Adrenal gland (tissue), 12 donors: ENCODE measurements around the gene ITIH1. TPM values are rescaled to one million over a fixed set of nuclear protein-coding genes. Genes with fewer than 3 reads are reported as not detected.

Experiments used
- DNase-seq, 7 donors: peaks; one replicate each; pipeline ENCODE4 v3.0.0-alpha.2; 2019 to 2020
- H3K27ac ChIP-seq, 5 donors: fragments of 200-600 bp; sonication (generic) in 4 of 5; 1 replicate in 3 of 5; 2 replicates in 2 of 5; pipeline versions ENCODE4 v1.5.1 to v1.8.0; 2016 to 2020; ENCODE audit warnings: mild to moderate bottlenecking in 1 of 5
- H3K27me3 ChIP-seq: fragments of 200-600 bp; 2 replicates; pipeline ENCODE4 v1.8.0; 2021
- H3K36me3 ChIP-seq, 2 donors: fragments of 200-600 bp; replicated peaks in 1 of 2; 1 replicate in 1 of 2; 2 replicates in 1 of 2; pipeline versions ENCODE4 v1.5.1 to v1.8.0; 2018 to 2022
- H3K4me1 ChIP-seq, 2 donors: fragments of 200-600 bp; replicated peaks in 1 of 2; 1 replicate in 1 of 2; 2 replicates in 1 of 2; pipeline versions ENCODE4 v1.5.1 to v1.8.0; 2018 to 2021
- H3K4me3 ChIP-seq, 4 donors: fragments of 200-600 bp; sonication (generic) in 3 of 4; one replicate each; pipeline ENCODE4 v1.5.1; 2016 to 2018
- H3K9me3 ChIP-seq, 3 donors: fragments of 200-600 bp; sonication (generic) in 1 of 3; replicated peaks in 1 of 3; 1 replicate in 2 of 3; 2 replicates in 1 of 3; pipeline versions ENCODE4 v1.5.1 to v1.8.0; 2016 to 2021
- CTCF ChIP-seq, 6 experiments: fragments of 450-650 bp in 4 of 6; fragments of 200-600 bp in 2 of 6; sonication (generic) in 1 of 6; IDR thresholded peaks; 1 replicate in 5 of 6; 2 replicates in 1 of 6; pipeline versions ENCODE4 v1.5.1 to v1.8.0; 2016 to 2021; ENCODE audit warnings: antibody characterized with exemption in 6 of 6, mild to moderate bottlenecking in 2 of 6, moderate library complexity in 1 of 6
- POLR2A ChIP-seq, 2 donors: fragments of 450-650 bp; IDR thresholded peaks; one replicate each; pipeline ENCODE4 v1.6.1; 2017; ENCODE audit warnings: antibody characterized with exemption in 2 of 2, mild to moderate bottlenecking in 2 of 2, moderate library complexity in 1 of 2
- WGBS, 4 donors: extraction: QIAGEN DNeasy Blood & Tissue Kit in 2 of 4; methylation state at CpG; one replicate each; pipeline versions ENCODE4 v1.1.5 to v1.1.7; 2013 to 2017; 5-methylcytosine and 5-hydroxymethylcytosine counted together
- intact Hi-C, 2 donors: fragments of 100-400 bp; cut with DNase I; formaldehyde crosslinking; loops; one replicate each; pipeline versions ENCODE4 v1.14.1 to v1.15.0; 2022 to 2023
- polyA plus RNA-seq, 3 donors: library from polyadenylated mRNA; stranded (reverse); fragments of 200-250 nt in 2 of 3; fragments of 350-450 nt in 1 of 3; fragmentation: Illumina TruSeq in 1 of 3; extraction: RNeasy Lipid Tissue Mini Kit (QIAGEN cat#74804) in 1 of 3; gene quantifications; one replicate each; pipeline ENCODE4 v1.2.3, GENCODE V29; 2013 to 2014
- total RNA-seq, 9 donors: library from RNA; depleted of rRNA in 4 of 9; stranded (reverse); fragments of >200 nt in 4 of 9; fragments of 120-200 nt in 1 of 9; fragmentation: NEBNext Ultra II Directional in 1 of 9; extraction: Animal tissue kit (Norgen Biotek cat#: 25700) in 1 of 9; gene quantifications; one replicate each; pipeline versions ENCODE4 v1.1.0 to v1.2.4, GENCODE V29; 2013 to 2023
- donor health status: healthy with polysubstance abuse.
- donor health status: Bipolar disorder and iron deficiency.
- donor health status: DM: yes; HTN: yes; CAD: no.
- donor health status: DM: no; HTN: no; CAD: no.
- donor health status: DM: no; HTN: no; CAD: no.
- donor health status: DM: yes; HTN: yes; CAD: no.

ITIH1 gene
- total and polyA plus RNA-seq, 12 donors, result 0.28 to 1.9 (median 0.50) TPM; not detected in 4

- intact Hi-C loops, result no loop called here
- H3K4me3 ChIP-seq, result no peak overlapping the region
- no peaks in the 10 kb centered on the region for H3K27me3 ChIP-seq
- H3K27ac ChIP-seq, result peak overlapping the region in 1 of 5 donors; percentile 72
- no peaks in the 10 kb centered on the region for H3K9me3 ChIP-seq
- H3K36me3 ChIP-seq, result no peaks in the 10 kb centered on the region
- H3K4me1 ChIP-seq, result no peaks in the 10 kb centered on the region
- TF ChIP-seq POLR2A (IDR thresholded peaks at IDR 0.05), result no peak
- TF ChIP-seq CTCF (IDR thresholded peaks at IDR 0.05), result no peak
- DNase-seq, result no peak
- 76 to 82% (median 78%) methylated on average over 9 of the region's 9 CpGs for WGBS, 4 donors
These were observed 16.6 kb downstream of the ITIH1 start for GRCh38 chr3:52793702-52794611.

GRCh38 chr3:52794612-52795099 lies 17.3 kb downstream of the ITIH1 start, which contains the start of gene ITIH3:
TSS of gene ITIH3 (plus strand) at chr3:52794796. CDS start at chr3:52794804, 8 bp downstream.
- H3K27me3 ChIP-seq, result no peaks in the 10 kb centered on the region
- no peak for TF ChIP-seq POLR2A (IDR thresholded peaks at IDR 0.05)
- no peak for TF ChIP-seq CTCF (IDR thresholded peaks at IDR 0.05)
- H3K9me3 ChIP-seq, result no peaks in the 10 kb centered on the region
- WGBS, 4 donors, result 71 to 77% (median 76%) methylated on average over 6 to 10 of the region's 10 CpGs
- H3K4me1 ChIP-seq, result no peaks in the 10 kb centered on the region
- DNase-seq, result peak in 2 of 7 donors; percentile 27 to 43
- intact Hi-C loops, result no loop called here
- no peaks in the 10 kb centered on the region for H3K36me3 ChIP-seq
- H3K4me3 ChIP-seq, result no peak within 1 kb of the TSS
- peak within 1 kb of the TSS in 1 of 5 donors; percentile 72 for H3K27ac ChIP-seq

- Histone ChIP-seq H3K27ac (peak overlapping the region in 1 of 5 donors; percentile 23), H3K9me3 (no peaks in the 10 kb centered on the region), H3K4me3 (no peak overlapping the region), H3K4me1 (no peaks in the 10 kb centered on the region), H3K36me3 (no peaks in the 10 kb centered on the region), H3K27me3 (no peaks in the 10 kb centered on the region)
- TF ChIP-seq POLR2A (IDR thresholded peaks at IDR 0.05), result no peak
- DNase-seq, result no peak
- WGBS, 4 donors, result 55 to 61% (median 58%) methylated on average over 7 to 9 of the region's 9 CpGs
- intact Hi-C loops, result no loop called here
These were observed 18.0 kb downstream of the ITIH1 start for GRCh38 chr3:52795298-52795900.

- H3K4me1 ChIP-seq, result no peaks in the 10 kb centered on the region
- intact Hi-C loops, result no loop called here
- no peak overlapping the region for H3K4me3 ChIP-seq
- H3K9me3 ChIP-seq, result no peaks in the 10 kb centered on the region
- H3K36me3 ChIP-seq, result no peaks in the 10 kb centered on the region
- DNase-seq, result no peak
- H3K27me3 ChIP-seq, result no peaks in the 10 kb centered on the region
- TF ChIP-seq POLR2A (IDR thresholded peaks at IDR 0.05) (no peak), CTCF (IDR thresholded peaks at IDR 0.05) (no peak)
- WGBS, 4 donors, result 74 to 97% (median 92%) methylated on average over 5 to 9 of the region's 9 CpGs
- no peak overlapping the region for H3K27ac ChIP-seq
These were observed 19.0 kb downstream of the ITIH1 start for GRCh38 chr3:52796411-52796810.
